H1 (cell line): ENCODE results near the gene SLC26A1. TPM values are rescaled to one million over a fixed set of nuclear protein-coding genes. Genes with fewer than 3 reads are reported as not detected.

Experiments
- CTCF ChIA-PET: fragments of 300-600 bp; sonication (Branson Sonifier 250); formaldehyde crosslinking; loops from one replicate; lab custom pipeline; 2021; ENCODE audit not compliant: partially characterized antibody; lab: Charles Lee
- POLR2A ChIA-PET: fragments of 300-600 bp; sonication (Branson Sonifier 250); formaldehyde crosslinking; loops from one replicate; lab custom pipeline; 2021; ENCODE audit warnings: inconsistent platforms; ENCODE audit not compliant: partially characterized antibody; lab: Charles Lee
- DNase-seq, 2 experiments: peaks; one replicate each; pipeline versions ENCODE4 v3.0.0 to v3.0.0-alpha.2; 2010 to 2022; ENCODE audit warnings: low spot score in 2 of 2, low read depth in 1 of 2, mixed read lengths in 1 of 2
- FAIRE-seq: peaks from 2 replicates; lab custom pipeline; 2011; peaks lifted over from hg19 to GRCh38; lab: Jason Lieb, UNC
- H2AFZ ChIP-seq: 2 replicates; pipeline ENCODE4 v1.8.1; 2012; ENCODE audit warnings: low read length, inconsistent platforms
- H2AK5ac ChIP-seq: 2 replicates; pipeline ENCODE4 v1.6.1; 2013; ENCODE audit warnings: low read depth, low read length
- H2BK120ac ChIP-seq: replicated peaks from 2 replicates; pipeline ENCODE3; 2013; ENCODE audit warnings: low read depth, low read length, inconsistent platforms
- H2BK12ac ChIP-seq: 2 replicates; pipeline ENCODE4 v1.6.1; 2013; ENCODE audit warnings: low read depth, low read length
- H2BK15ac ChIP-seq: 2 replicates; pipeline ENCODE4 v1.6.1; 2013; ENCODE audit warnings: low read length
- H2BK20ac ChIP-seq: 2 replicates; pipeline ENCODE4 v1.6.1; 2013; ENCODE audit warnings: low read length
- H2BK5ac ChIP-seq: 2 replicates; pipeline ENCODE4 v1.6.1; 2013; ENCODE audit warnings: low read depth, low read length
- H3K14ac ChIP-seq: 2 replicates; pipeline ENCODE4 v1.6.1; 2013; ENCODE audit warnings: inconsistent platforms; ENCODE audit not compliant: insufficient read length
- H3K18ac ChIP-seq: 2 replicates; pipeline ENCODE4 v1.6.1; 2013; ENCODE audit warnings: low read length; ENCODE audit errors: extremely low read depth
- H3K23ac ChIP-seq: 2 replicates; pipeline ENCODE4 v1.6.1; 2013; ENCODE audit warnings: inconsistent platforms; ENCODE audit not compliant: insufficient read length
- H3K23me2 ChIP-seq: 2 replicates; pipeline ENCODE4 v1.6.1; 2013; ENCODE audit warnings: low read depth, low read length
- H3K27ac ChIP-seq: 2 replicates; pipeline ENCODE4 v1.6.1; 2011; ENCODE audit warnings: low read depth, low read length, inconsistent platforms
- H3K27me3 ChIP-seq, 4 experiments: replicated peaks in 1 of 4; 1 replicate in 1 of 4; 2 replicates in 3 of 4; pipeline versions ENCODE4 v1.6.1 to v1.8.1; 2011 to 2013; ENCODE audit warnings: low read length in 3 of 4, mild to moderate bottlenecking in 3 of 4, inconsistent platforms in 2 of 4, mixed read lengths in 2 of 4, moderate library complexity in 1 of 4; ENCODE audit not compliant: control insufficient read depth in 3 of 4, insufficient read depth in 3 of 4; ENCODE audit errors: extremely low read depth in 1 of 4
- H3K36me3 ChIP-seq, 4 experiments: 2 replicates each; pipeline versions ENCODE4 v1.6.1 to v1.8.1; 2011 to 2013; ENCODE audit warnings: mild to moderate bottlenecking in 4 of 4, low read length in 3 of 4, moderate library complexity in 2 of 4, control low read depth in 1 of 4, inconsistent platforms in 1 of 4; ENCODE audit not compliant: insufficient read depth in 4 of 4, control insufficient read depth in 2 of 4
- H3K4ac ChIP-seq: replicated peaks from 2 replicates; pipeline ENCODE3; 2013; ENCODE audit warnings: low read length, low read depth, mixed read lengths, inconsistent platforms; ENCODE audit not compliant: insufficient read length
- H3K4me1 ChIP-seq, 4 experiments: replicated peaks in 1 of 4; 1 replicate in 1 of 4; 2 replicates in 3 of 4; pipeline versions ENCODE4 v1.6.1 to v1.8.1; 2011 to 2013; ENCODE audit warnings: low read length in 3 of 4, inconsistent platforms in 2 of 4, mixed read lengths in 1 of 4; ENCODE audit not compliant: insufficient read depth in 4 of 4, control insufficient read depth in 3 of 4
- H3K4me2 ChIP-seq, 2 experiments: 2 replicates each; pipeline versions ENCODE4 v1.6.1 to v1.8.1; 2011 to 2013; ENCODE audit warnings: low read depth in 2 of 2, low read length in 2 of 2, control low read depth in 1 of 2, inconsistent platforms in 1 of 2, mild to moderate bottlenecking in 1 of 2; ENCODE audit not compliant: insufficient read depth in 1 of 2
- H3K4me3 ChIP-seq, 4 experiments: fragments of 200-600, 300-600 bp in 1 of 4; sonication (generic), shearing (Covaris generic), sonication (Bioruptor Twin) in 1 of 4; 2 replicates each; pipeline versions ENCODE4 v1.5.1 to v1.8.1; 2011 to 2016; ENCODE audit warnings: low read length in 4 of 4, low read depth in 3 of 4, control low read depth in 2 of 4, inconsistent platforms in 2 of 4, mild to moderate bottlenecking in 2 of 4, mixed read lengths in 1 of 4, moderate library complexity in 1 of 4; ENCODE audit not compliant: insufficient read depth in 2 of 4; ENCODE audit errors: extremely low read depth in 1 of 4
- H3K56ac ChIP-seq: replicated peaks from 2 replicates; pipeline ENCODE3; 2013; ENCODE audit warnings: low read depth, mild to moderate bottlenecking, mixed read lengths, low read length, inconsistent platforms; ENCODE audit not compliant: insufficient read length
- H3K79me1 ChIP-seq: 2 replicates; pipeline ENCODE4 v1.6.1; 2013; ENCODE audit warnings: low read depth, low read length, control low read depth
- H3K79me2 ChIP-seq, 2 experiments: 2 replicates each; pipeline versions ENCODE4 v1.6.1 to v1.8.1; 2012 to 2013; ENCODE audit warnings: low read length in 2 of 2, mild to moderate bottlenecking in 2 of 2, inconsistent platforms in 1 of 2; ENCODE audit not compliant: insufficient read depth in 2 of 2, control insufficient read depth in 1 of 2
- H3K9ac ChIP-seq, 4 experiments: replicated peaks in 1 of 4; 1 replicate in 1 of 4; 2 replicates in 3 of 4; pipeline versions ENCODE4 v1.6.1 to v1.8.1; 2011 to 2013; ENCODE audit warnings: low read depth in 3 of 4, low read length in 3 of 4, control low read depth in 2 of 4, mild to moderate bottlenecking in 2 of 4, moderate library complexity in 2 of 4, inconsistent platforms in 1 of 4; ENCODE audit errors: extremely low read depth in 1 of 4
- H3K9me3 ChIP-seq, 2 experiments: 2 replicates each; pipeline versions ENCODE4 v1.6.1 to v1.8.1; 2012 to 2013; ENCODE audit warnings: mild to moderate bottlenecking in 2 of 2, moderate library complexity in 2 of 2, control low read depth in 1 of 2, inconsistent platforms in 1 of 2, low read depth in 1 of 2, low read length in 1 of 2, mixed read lengths in 1 of 2; ENCODE audit not compliant: insufficient read depth in 2 of 2
- H4K20me1 ChIP-seq, 2 experiments: replicated peaks in 1 of 2; 2 replicates each; pipeline versions ENCODE3 to v1.8.1; 2011 to 2013; ENCODE audit warnings: inconsistent platforms in 2 of 2, low read length in 2 of 2, mild to moderate bottlenecking in 1 of 2; ENCODE audit not compliant: insufficient read depth in 2 of 2, control insufficient read depth in 1 of 2
- H4K5ac ChIP-seq: 2 replicates; pipeline ENCODE4 v1.6.1; 2013; ENCODE audit warnings: low read length, low read depth, mixed read lengths, inconsistent platforms; ENCODE audit not compliant: insufficient read length
- H4K8ac ChIP-seq: 2 replicates; pipeline ENCODE4 v1.8.0; 2013; ENCODE audit warnings: mild to moderate bottlenecking, moderate library complexity, low read length, inconsistent platforms; ENCODE audit not compliant: insufficient read depth; ENCODE audit errors: extremely low read depth
- H4K91ac ChIP-seq: replicated peaks from 2 replicates; pipeline ENCODE3; 2013; ENCODE audit warnings: low read length, mixed read lengths, inconsistent platforms; ENCODE audit not compliant: insufficient read length
- BCL11A ChIP-seq, 2 experiments: IDR thresholded peaks; one replicate each; pipeline ENCODE4 v1.6.1; 2011; ENCODE audit warnings: low read depth in 2 of 2, low read length in 2 of 2, mild to moderate bottlenecking in 2 of 2
- BRCA1 ChIP-seq: IDR thresholded peaks from 2 replicates; pipeline ENCODE4 v1.6.1; 2012; ENCODE audit warnings: low read depth, low read length, improper control_type of control experiment
- CBX5 ChIP-seq: fragments of 300-800, 300-1000 bp; sonication (generic); IDR thresholded peaks from 2 replicates; pipeline ENCODE4 v1.7.1; 2016; ENCODE audit warnings: antibody characterized with exemption, low read length, low read depth
- CBX8 ChIP-seq: fragments of 300-800, 300-1000 bp; sonication (generic); IDR thresholded peaks from 2 replicates; pipeline ENCODE4 v1.7.1; 2016; ENCODE audit warnings: low read depth, low read length, borderline replicate concordance
- HDAC6 ChIP-seq: IDR thresholded peaks from one replicate; pipeline ENCODE4 v1.7.1; 2012; ENCODE audit warnings: low read depth, mild to moderate bottlenecking, inconsistent platforms, low read length, moderate library complexity
- JUN ChIP-seq: IDR thresholded peaks from 2 replicates; pipeline ENCODE4 v1.6.1; 2011; ENCODE audit warnings: low read depth, mild to moderate bottlenecking, improper control_type of control experiment, low read length
- KDM1A ChIP-seq: fragments of 200-600, 300-600 bp; sonication (generic); IDR thresholded peaks from 2 replicates; pipeline ENCODE4 v1.7.1; 2016; ENCODE audit warnings: mild to moderate bottlenecking, low read length, borderline replicate concordance
- KDM4A ChIP-seq: IDR thresholded peaks from one replicate; pipeline ENCODE4 v1.7.1; 2012; ENCODE audit warnings: low read depth, mild to moderate bottlenecking, moderate library complexity, low read length, inconsistent platforms; ENCODE audit not compliant: severe bottlenecking
- POLR2A ChIP-seq, 2 experiments: IDR thresholded peaks; 1 replicate in 1 of 2; 2 replicates in 1 of 2; pipeline ENCODE4 v1.6.1; 2011; ENCODE audit warnings: low read depth in 2 of 2, low read length in 2 of 2, mild to moderate bottlenecking in 2 of 2; ENCODE audit errors: control extremely low read depth in 1 of 2
- RXRA ChIP-seq: IDR thresholded peaks from 2 replicates; pipeline ENCODE4 v1.6.1; 2011; ENCODE audit warnings: low read depth, mild to moderate bottlenecking, low read length, moderate library complexity; ENCODE audit not compliant: insufficient read depth
- SIN3A ChIP-seq, 2 experiments: IDR thresholded peaks in 1 of 2; conservative IDR thresholded peaks in 1 of 2; 2 replicates each; pipeline ENCODE4 v1.6.1; 2011 to 2012; ENCODE audit warnings: low read length in 2 of 2, improper control_type of control experiment in 1 of 2, low read depth in 1 of 2, mild to moderate bottlenecking in 1 of 2
- TCF12 ChIP-seq: IDR thresholded peaks from 2 replicates; pipeline ENCODE4 v1.6.1; 2011; ENCODE audit warnings: low read depth, mild to moderate bottlenecking, low read length
- ZNF274 ChIP-seq: IDR thresholded peaks from 2 replicates; pipeline ENCODE4 v1.7.0; 2012; ENCODE audit warnings: low read length, borderline replicate concordance; ENCODE audit errors: extremely low read depth
- WGBS, 2 experiments: shearing (Covaris generic) in 1 of 2; methylation state at CpG; one replicate each; pipeline versions ENCODE4 v1.1.6 to v1.1.7; 2013 to 2015; ENCODE audit warnings: low lambda C conversion rate in 2 of 2, mixed read lengths in 2 of 2, inconsistent platforms in 1 of 2, low coverage in 1 of 2, missing lambda C conversion rate in 1 of 2; ENCODE audit not compliant: insufficient replicate concordance in 2 of 2, insufficient coverage in 1 of 2, insufficient read length in 1 of 2; ENCODE audit errors: extremely low coverage in 1 of 2, missing lambda C conversion rate in 1 of 2; 5-methylcytosine and 5-hydroxymethylcytosine counted together
- polyA plus RNA-seq, 7 experiments: library from polyadenylated mRNA; depleted of rRNA in 3 of 7; stranded (reverse) in 5 of 7; unstranded in 2 of 7; fragments of >200 nt in 5 of 7; fragments of 200-250 nt in 2 of 7; gene quantifications; 1 replicate in 5 of 7; 2 replicates in 1 of 7; 4 replicates in 1 of 7; pipeline versions ENCODE4 v1.2.1 to v1.2.3, GENCODE V29; 2011 to 2013; ENCODE audit warnings: missing spikeins in 2 of 7, mixed read lengths in 2 of 7
- total RNA-seq: library from RNA; stranded (reverse); fragmentation: NEBNext Ultra II Directional; extraction: Animal tissue kit (Norgen Biotek cat#: 25700); gene quantifications from 2 replicates; pipeline ENCODE4 v1.2.1, GENCODE V29; 2021

Gene SLC26A1
- total and polyA plus RNA-seq, 2 of the 8 experiments (the other 6 are each of a cell fraction or from before 2014, with no cell fraction given), result 0.11 TPM; not detected in 1

DNA sequence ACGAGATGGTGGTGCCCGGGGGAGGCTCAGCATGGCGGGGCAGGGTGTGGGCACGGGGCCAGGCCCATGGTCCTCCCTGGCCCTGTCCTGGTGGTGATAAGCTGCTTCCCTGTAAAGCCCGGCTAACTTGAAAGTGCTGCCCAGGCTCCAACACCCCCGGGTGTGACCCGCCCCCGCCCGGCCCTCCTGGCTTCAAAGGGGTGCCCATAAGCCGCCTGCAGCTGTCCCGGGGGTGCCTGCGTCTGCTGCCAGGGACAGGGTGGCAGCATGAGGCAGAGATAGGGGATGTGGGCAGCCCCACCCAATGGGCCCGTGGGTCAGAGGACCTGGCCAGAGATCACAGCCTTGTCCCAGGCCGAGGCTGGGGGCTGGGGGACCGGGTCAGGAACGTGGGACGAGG is 36.3 kb upstream of the SLC26A1 start:
- no peaks in the 10 kb centered on the region for H3K79me1 ChIP-seq
- peaks cover 0 to 11% of the 10 kb centered on the region in 2 experiments for H4K20me1 ChIP-seq
- no peak overlapping the region for H2BK12ac ChIP-seq
- H2BK120ac ChIP-seq, result no peak overlapping the region
- no peak overlapping the region for H3K4me2 ChIP-seq
- no peaks in the 10 kb centered on the region for H3K79me2 ChIP-seq
- H3K27ac ChIP-seq, result no peak overlapping the region
- peaks cover 0 to 9% (median 8%) of the 10 kb centered on the region in 4 experiments; a peak in 5 of 8 replicates for H3K36me3 ChIP-seq
- H3K23ac ChIP-seq, result no peak overlapping the region
- no peak overlapping the region for H3K56ac ChIP-seq
- no peak overlapping the region for H2BK5ac ChIP-seq
- peaks cover 0 to 12% (median 4%) of the 10 kb centered on the region in 4 experiments; a peak in 4 of 7 replicates for H3K4me1 ChIP-seq
- no peak overlapping the region for H4K5ac ChIP-seq
- H4K91ac ChIP-seq, result peak overlapping the region; percentile 65
- ChIA-PET POLR2A (no interaction called here), CTCF (no interaction called here)
- H2AFZ ChIP-seq, result no peak overlapping the region
- H3K9me3 ChIP-seq, result no peaks in the 10 kb centered on the region
- 95% methylated on average over 10 of the region's 17 CpGs; no CpG with 5 or more reads in 1 of the 2 experiments for WGBS, 2 experiments
- H3K9ac ChIP-seq, result no peak overlapping the region
- TF ChIP-seq CBX8 (no peak), BCL11A (IDR thresholded peaks at IDR 0.05; ENCODE audit: low read depth in 2 of 2, low read length in 2 of 2) (no peak), KDM4A (no peak), CBX5 (no peak), KDM1A (no peak), BRCA1 (no peak), HDAC6 (no peak), ZNF274 (no peak), POLR2A (IDR thresholded peaks at IDR 0.05; ENCODE audit: control extremely low read depth in 1 of 2, low read depth in 2 of 2, low read length in 2 of 2) (no peak), RXRA (no peak), JUN (no peak), SIN3A (conservative IDR thresholded peaks at IDR 0.05 in 1 of 2, IDR thresholded peaks at IDR 0.05 in 1 of 2; ENCODE audit: low read depth in 1 of 2, low read length in 2 of 2) (no peak), TCF12 (no peak)
- DNase-seq (no peak), FAIRE-seq (no peak)
- no peak overlapping the region for H2BK15ac ChIP-seq
- H3K18ac ChIP-seq, result no peak overlapping the region
- 0 out of 7 replicates have a peak, but pooled peaks cover 0 to 5% (median 0%) of the 10 kb centered on the region in 4 experiments for H3K27me3 ChIP-seq
- no peak overlapping the region; the same call in 1 of the 2 replicates for H2BK20ac ChIP-seq
- H4K8ac ChIP-seq, result no peak overlapping the region
- H3K4me3 ChIP-seq, result no peak overlapping the region
- no peak overlapping the region for H2AK5ac ChIP-seq
- H3K14ac ChIP-seq, result no peak overlapping the region
- H3K23me2 ChIP-seq, result no peaks in the 10 kb centered on the region; the same call in 1 of the 2 replicates
- no peak overlapping the region for H3K4ac ChIP-seq
